CD4-positive, alpha-beta T cell treated with Interleukin-10 for 1 hour (primary cell): Measurements from ENCODE around the gene CHRM5.

Source experiments
- DNase-seq: peaks from one replicate; pipeline ENCODE4 v3.0.0-alpha.2; 2020

Gene CHRM5

DNA sequence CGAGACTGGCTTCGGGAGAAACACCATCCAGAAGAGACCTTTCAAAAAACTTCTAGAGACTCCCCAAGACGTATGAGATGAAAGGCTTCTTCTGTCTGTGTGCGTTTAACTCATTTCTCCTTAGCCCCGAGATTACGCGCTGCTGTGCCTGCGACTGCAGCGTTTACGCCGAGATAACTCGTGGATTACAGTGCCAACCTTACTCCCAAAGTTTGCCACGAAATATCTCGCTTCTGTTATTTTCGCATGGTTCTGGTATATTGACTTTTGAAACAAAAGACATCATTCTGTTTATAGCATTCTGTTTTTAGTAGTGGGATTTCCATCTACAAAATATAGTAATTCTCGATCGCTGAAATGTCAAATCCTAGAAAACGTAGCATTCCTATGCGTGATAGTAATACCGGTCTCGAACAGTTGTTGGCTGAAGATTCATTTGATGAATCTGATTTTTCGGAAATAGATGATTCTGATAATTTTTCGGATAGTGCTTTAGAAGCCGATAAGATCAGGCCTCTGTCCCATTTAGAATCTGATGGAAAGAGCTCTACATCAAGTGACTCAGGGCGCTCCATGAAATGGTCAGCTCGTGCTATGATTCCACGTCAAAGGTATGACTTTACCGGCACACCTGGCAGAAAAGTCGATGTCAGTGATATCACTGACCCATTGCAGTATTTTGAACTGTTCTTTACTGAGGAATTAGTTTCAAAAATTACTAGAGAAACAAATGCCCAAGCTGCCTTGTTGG, 134.1 kb downstream of the CHRM5 start:
- DNase-seq, result no peak

DNA sequence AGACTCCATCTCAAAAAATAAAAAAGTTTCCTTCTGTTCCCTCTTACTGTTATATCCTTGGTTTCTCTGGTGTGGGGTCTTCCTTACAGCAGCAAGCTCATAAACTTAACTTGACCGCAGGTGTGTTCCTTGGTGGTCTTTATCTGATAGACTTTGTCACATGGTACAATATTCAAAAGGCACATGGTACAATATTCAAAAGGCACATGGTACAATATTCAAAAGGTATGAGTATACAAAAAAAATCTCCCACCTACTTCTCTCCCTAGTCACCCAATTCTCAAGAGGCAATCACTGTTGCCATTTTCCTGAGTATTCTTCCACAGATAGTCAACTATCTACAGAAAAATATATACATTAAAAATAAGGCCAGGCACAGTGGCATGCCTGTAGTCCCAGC, 138.1 kb downstream of the CHRM5 start:
- DNase-seq, result no peak

DNA sequence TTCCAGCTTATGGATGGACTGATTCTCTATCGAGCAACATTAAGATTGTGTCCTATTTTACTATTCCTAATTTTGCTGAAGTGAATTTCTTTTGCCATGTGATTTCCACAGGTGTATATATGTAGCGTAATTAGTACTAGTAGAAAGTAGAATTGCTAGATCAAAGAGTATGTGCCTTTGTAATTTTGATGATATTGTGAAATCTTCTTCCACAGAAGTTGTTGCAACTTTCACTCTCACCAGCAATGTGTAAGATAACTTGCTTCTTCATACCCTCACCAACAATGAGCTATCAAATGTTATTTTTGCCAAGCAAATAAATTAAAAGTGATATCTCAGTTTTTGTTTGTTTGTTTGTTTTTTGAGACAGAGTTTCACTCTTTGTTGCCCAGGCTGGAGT, 139.0 kb downstream of the CHRM5 start:
- no peak for DNase-seq

DNA sequence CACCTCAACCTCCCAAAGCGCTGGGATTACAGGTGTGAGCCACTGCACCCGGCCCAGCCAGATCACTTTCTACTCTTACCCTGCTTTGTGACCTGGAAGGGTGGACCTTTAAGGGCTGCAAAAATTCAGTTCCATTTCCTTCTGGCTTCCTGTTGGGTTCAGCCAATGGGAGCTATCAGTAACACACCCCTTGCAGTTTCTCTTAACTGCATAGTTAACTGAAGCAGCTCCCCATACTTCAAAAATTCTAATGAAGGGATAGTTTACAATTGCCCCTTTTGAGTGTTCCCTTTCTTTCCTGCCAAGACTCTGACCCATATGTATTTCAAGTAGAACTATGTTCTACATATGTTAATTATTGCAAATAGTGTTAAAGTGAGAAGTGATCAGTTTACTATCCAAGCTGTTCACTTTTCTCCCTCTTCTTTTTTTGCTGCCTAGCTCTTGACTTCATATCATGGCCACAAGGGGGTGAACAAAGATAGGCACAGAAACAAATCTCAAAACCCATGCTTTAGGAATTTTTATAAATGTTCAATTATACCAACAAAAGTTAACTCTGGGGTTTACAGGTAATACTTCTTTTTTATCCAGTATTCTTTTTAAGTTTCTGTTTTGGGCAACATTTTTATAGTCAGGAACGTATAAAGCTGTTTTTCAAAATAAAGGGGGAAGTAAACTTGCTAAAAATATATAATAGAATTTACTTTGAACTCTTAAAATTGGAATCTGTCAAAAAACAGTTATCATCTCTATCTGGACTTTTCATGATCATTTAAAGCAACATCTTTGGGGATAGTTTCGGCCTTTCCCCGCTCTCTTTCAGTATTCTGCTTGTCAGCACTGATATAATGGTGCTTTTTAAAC, 141.7 kb downstream of the CHRM5 start:
- peak; percentile 40 for DNase-seq

DNA sequence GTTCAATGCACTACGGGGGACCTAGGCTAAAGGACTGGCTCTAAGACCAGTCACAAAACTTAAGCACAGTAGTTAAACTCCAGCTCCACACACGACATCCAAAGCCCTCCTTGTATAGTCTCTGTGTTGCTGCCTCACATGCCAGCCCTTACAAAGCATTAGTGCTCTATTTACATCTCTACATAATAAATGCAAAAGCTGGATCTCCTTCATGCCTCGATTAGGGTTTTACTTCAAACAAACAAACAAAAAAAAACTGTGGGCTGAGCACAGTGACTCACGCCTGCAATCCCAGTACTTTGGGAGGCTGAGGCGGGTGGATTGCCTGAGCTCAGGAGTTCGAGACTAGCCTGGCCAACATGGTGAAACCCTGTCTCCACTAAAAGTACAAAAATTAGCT, 143.2 kb downstream of the CHRM5 start:
- DNase-seq, result no peak

DNA sequence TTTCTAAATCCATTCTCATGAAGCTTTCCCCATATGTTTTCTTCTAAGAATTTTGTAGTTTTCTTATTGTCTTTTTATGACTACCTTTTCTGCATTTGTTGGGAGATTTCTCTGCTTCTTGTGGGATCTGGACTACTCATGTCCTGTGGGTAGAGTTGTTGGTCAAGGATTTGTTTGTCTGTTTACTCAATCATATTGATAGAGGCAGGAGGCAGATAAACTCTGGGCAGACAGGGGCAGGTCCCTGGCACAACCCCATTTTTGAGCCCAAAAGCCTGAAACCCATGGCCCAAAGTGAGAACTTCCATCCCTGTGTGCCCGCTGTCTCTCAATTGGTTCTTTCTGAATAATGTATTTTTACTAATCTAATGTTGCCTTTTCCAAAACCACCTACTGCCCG, 145.9 kb downstream of the CHRM5 start:
- DNase-seq, result no peak

DNA sequence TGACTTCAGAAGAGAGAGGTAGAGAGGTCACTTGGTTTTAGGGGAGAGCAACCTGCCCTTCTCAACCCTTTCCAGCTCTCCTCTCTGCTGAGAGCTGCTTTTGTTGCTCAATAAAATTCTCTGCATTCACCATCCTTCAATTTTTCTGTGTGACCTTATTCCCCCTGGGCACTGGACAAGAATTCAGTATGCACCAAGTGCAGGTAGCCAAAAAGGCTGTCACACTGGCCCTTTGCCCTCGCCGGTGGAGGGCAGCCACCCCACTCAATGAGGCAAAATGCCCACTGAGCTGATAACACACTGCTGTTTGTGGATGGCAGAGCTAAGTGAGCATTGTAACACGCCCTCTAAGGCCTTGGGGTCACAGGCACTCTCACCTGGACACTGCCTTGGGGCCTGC, 146.4 kb downstream of the CHRM5 start:
- no peak for DNase-seq

DNA sequence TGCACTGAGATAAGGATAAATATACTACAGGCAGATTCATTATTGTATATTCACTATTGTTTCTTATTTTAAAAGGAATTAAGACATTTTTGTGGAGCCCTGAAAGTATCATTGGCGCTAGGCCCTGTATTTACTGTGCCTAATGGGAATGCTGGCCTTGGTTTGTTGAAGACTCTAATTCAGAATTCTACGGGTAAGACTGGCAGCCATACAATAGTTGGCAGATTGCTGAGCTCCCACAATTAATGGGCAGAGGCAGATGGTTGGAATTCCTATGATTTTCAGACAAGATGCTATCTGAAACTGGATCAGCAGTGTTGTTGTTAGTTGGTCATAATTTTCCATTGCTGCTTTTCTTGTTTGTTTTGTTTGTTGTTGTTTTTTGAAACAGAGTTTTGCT, 148.3 kb downstream of the CHRM5 start:
- no peak for DNase-seq
